HepG2 (cell line): ENCODE measurements around the gene DCAF6. TPM values are rescaled to one million over a fixed set of nuclear protein-coding genes. Genes with fewer than 3 reads are reported as not detected.

Experiments used
- BCL6 ChIP-seq: IDR thresholded peaks from 2 replicates; pipeline ENCODE4 v1.6.1; 2016; ENCODE audit warnings: missing genetic modification reagents, missing compliant biosample characterization
- GABPA ChIP-seq, 2 experiments: IDR thresholded peaks; 2 replicates each; pipeline ENCODE4 v1.6.1; 2011 to 2016; ENCODE audit warnings: low read depth in 2 of 2, low read length in 1 of 2, missing biosample characterization in 1 of 2, missing genetic modification characterization in 1 of 2
- KAT2B ChIP-seq: fragments of 150-350 bp; IDR thresholded peaks from 2 replicates; pipeline ENCODE4 v1.6.1; 2014; ENCODE audit warnings: low read depth, low read length, borderline replicate concordance
- KDM5B ChIP-seq: sonication (generic); formaldehyde crosslinking; IDR thresholded peaks from 2 replicates; pipeline ENCODE4 v1.4.0; 2020; ENCODE audit warnings: missing genetic modification reagents, mild to moderate bottlenecking, borderline replicate concordance
- PHF21A ChIP-seq: sonication (generic); formaldehyde crosslinking; IDR thresholded peaks from 2 replicates; pipeline ENCODE4 v1.5.0; 2020; ENCODE audit warnings: mild to moderate bottlenecking, missing genetic modification reagents
- TP53 ChIP-seq: sonication (generic); formaldehyde crosslinking; conservative IDR thresholded peaks from 2 replicates; pipeline ENCODE4 v1.4.0; 2020; ENCODE audit warnings: missing genetic modification reagents
- ZNF292 ChIP-seq: sonication (generic); formaldehyde crosslinking; IDR thresholded peaks from 2 replicates; pipeline ENCODE4 v1.8.1; 2022; ENCODE audit warnings: mild to moderate bottlenecking, low read depth, missing genetic modification reagents, borderline replicate concordance
- ZNF619 ChIP-seq: sonication (generic); formaldehyde crosslinking; IDR thresholded peaks from 2 replicates; pipeline ENCODE4 v1.4.0; 2020; ENCODE audit warnings: mild to moderate bottlenecking, missing genetic modification reagents
- polyA plus RNA-seq, 8 experiments: library from polyadenylated mRNA; depleted of rRNA in 3 of 8; stranded (reverse) in 7 of 8; unstranded in 1 of 8; fragments of >200 nt; fragmentation: Illumina TruSeq in 4 of 8; extraction: Trizol in 4 of 8; gene quantifications; 2 replicates each; pipeline versions ENCODE4 v1.2.1 to v1.2.3, GENCODE V29; 2011 to 2016; ENCODE audit warnings: low read depth in 4 of 8, missing spikeins in 1 of 8, mixed read lengths in 1 of 8; ENCODE audit not compliant: insufficient read depth in 1 of 8
- total RNA-seq, 5 experiments: library from RNA; depleted of rRNA; stranded (reverse); fragments of >200 nt; fragmentation: Illumina TruSeq; extraction: Trizol; gene quantifications; 2 replicates each; pipeline ENCODE4 v1.2.3, GENCODE V29; 2016; ENCODE audit warnings: low read depth in 1 of 5
- TF ChIP-seq, protein P1 (sequence below): sonication (generic); formaldehyde crosslinking; IDR thresholded peaks from 2 replicates; pipeline ENCODE4 v1.8.0; 2022; ENCODE audit warnings: mild to moderate bottlenecking, missing genetic modification reagents
- TF ChIP-seq, protein P2 (sequence below): sonication (generic); formaldehyde crosslinking; IDR thresholded peaks from 2 replicates; pipeline ENCODE4 v1.4.0; 2020; ENCODE audit warnings: mild to moderate bottlenecking, missing genetic modification reagents
- TF ChIP-seq, protein P3 (sequence below): sonication (generic); formaldehyde crosslinking; IDR thresholded peaks from 2 replicates; pipeline ENCODE4 v1.5.0; 2020; ENCODE audit warnings: missing genetic modification reagents
- TF ChIP-seq, protein P4 (sequence below): IDR thresholded peaks from 2 replicates; pipeline ENCODE4 v1.6.1; 2012; ENCODE audit warnings: inconsistent platforms
- TF ChIP-seq, protein P5 (sequence below): sonication (generic); formaldehyde crosslinking; conservative IDR thresholded peaks from 2 replicates; pipeline ENCODE4 v1.4.0; 2020; ENCODE audit warnings: mild to moderate bottlenecking, missing genetic modification reagents, moderate library complexity
- TF ChIP-seq, protein P6 (sequence below): sonication (generic); formaldehyde crosslinking; IDR thresholded peaks from 2 replicates; pipeline ENCODE4 v1.4.0; 2020; ENCODE audit warnings: missing genetic modification reagents

The DCAF6 gene
- total and polyA plus RNA-seq, 2 of the 13 experiments (the other 11 are each of a cell fraction or from before 2014, with no cell fraction given) = 24.7 to 33.7 TPM

DNA sequence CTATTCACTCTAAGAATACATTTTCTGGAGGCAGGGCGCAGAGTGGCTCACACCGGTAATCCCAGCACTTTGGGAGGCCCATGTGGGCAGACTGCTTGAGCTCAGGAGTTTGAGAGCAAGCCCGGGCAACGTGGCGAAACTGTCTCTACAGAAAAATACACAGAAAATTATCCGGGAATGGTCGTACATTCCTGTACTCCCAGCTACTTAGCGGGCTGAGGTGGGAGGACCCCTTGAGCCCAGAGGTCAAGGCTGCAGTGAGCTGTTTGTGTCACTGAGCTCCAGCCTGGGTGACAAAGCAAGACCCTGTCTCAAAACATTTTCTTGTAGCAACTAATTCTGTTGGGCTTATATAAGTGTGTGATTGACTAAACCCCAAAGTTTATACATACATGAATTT lies 169.8 kb downstream of the DCAF6 start (continued):
- TF ChIP-seq, protein P1, sequence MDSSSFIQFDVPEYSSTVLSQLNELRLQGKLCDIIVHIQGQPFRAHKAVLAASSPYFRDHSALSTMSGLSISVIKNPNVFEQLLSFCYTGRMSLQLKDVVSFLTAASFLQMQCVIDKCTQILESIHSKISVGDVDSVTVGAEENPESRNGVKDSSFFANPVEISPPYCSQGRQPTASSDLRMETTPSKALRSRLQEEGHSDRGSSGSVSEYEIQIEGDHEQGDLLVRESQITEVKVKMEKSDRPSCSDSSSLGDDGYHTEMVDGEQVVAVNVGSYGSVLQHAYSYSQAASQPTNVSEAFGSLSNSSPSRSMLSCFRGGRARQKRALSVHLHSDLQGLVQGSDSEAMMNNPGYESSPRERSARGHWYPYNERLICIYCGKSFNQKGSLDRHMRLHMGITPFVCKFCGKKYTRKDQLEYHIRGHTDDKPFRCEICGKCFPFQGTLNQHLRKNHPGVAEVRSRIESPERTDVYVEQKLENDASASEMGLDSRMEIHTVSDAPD (CRISPR knock-in tag) = no peak
- TF ChIP-seq, protein P2, sequence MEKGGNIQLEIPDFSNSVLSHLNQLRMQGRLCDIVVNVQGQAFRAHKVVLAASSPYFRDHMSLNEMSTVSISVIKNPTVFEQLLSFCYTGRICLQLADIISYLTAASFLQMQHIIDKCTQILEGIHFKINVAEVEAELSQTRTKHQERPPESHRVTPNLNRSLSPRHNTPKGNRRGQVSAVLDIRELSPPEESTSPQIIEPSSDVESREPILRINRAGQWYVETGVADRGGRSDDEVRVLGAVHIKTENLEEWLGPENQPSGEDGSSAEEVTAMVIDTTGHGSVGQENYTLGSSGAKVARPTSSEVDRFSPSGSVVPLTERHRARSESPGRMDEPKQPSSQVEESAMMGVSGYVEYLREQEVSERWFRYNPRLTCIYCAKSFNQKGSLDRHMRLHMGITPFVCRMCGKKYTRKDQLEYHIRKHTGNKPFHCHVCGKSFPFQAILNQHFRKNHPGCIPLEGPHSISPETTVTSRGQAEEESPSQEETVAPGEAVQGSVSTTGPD = no peak
- TF ChIP-seq GABPA (IDR thresholded peaks at IDR 0.05; ENCODE audit: low read depth, low read length) (no peak), GABPA (CRISPR knock-in tag; IDR thresholded peaks at IDR 0.05; ENCODE audit: low read depth) (no peak), PHF21A (CRISPR knock-in tag) (peak; percentile 47; the same call in 1 of the 2 replicates), ZNF619 (CRISPR knock-in tag) (no peak), BCL6 (peak; percentile 23; the same call in 1 of the 2 replicates), KAT2B (no peak), KDM5B (CRISPR knock-in tag) (no peak), TP53 (CRISPR knock-in tag) (no peak), ZNF292 (CRISPR knock-in tag) (peak; percentile 55; the same call in 1 of the 2 replicates)
- TF ChIP-seq, protein P3, sequence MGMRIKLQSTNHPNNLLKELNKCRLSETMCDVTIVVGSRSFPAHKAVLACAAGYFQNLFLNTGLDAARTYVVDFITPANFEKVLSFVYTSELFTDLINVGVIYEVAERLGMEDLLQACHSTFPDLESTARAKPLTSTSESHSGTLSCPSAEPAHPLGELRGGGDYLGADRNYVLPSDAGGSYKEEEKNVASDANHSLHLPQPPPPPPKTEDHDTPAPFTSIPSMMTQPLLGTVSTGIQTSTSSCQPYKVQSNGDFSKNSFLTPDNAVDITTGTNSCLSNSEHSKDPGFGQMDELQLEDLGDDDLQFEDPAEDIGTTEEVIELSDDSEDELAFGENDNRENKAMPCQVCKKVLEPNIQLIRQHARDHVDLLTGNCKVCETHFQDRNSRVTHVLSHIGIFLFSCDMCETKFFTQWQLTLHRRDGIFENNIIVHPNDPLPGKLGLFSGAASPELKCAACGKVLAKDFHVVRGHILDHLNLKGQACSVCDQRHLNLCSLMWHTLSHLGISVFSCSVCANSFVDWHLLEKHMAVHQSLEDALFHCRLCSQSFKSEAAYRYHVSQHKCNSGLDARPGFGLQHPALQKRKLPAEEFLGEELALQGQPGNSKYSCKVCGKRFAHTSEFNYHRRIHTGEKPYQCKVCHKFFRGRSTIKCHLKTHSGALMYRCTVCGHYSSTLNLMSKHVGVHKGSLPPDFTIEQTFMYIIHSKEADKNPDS (CRISPR knock-in tag) = no peak
- TF ChIP-seq, protein P4, sequence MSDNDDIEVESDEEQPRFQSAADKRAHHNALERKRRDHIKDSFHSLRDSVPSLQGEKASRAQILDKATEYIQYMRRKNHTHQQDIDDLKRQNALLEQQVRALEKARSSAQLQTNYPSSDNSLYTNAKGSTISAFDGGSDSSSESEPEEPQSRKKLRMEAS = peak; percentile 44; the same call in 1 of the 2 replicates
- TF ChIP-seq, protein P5, sequence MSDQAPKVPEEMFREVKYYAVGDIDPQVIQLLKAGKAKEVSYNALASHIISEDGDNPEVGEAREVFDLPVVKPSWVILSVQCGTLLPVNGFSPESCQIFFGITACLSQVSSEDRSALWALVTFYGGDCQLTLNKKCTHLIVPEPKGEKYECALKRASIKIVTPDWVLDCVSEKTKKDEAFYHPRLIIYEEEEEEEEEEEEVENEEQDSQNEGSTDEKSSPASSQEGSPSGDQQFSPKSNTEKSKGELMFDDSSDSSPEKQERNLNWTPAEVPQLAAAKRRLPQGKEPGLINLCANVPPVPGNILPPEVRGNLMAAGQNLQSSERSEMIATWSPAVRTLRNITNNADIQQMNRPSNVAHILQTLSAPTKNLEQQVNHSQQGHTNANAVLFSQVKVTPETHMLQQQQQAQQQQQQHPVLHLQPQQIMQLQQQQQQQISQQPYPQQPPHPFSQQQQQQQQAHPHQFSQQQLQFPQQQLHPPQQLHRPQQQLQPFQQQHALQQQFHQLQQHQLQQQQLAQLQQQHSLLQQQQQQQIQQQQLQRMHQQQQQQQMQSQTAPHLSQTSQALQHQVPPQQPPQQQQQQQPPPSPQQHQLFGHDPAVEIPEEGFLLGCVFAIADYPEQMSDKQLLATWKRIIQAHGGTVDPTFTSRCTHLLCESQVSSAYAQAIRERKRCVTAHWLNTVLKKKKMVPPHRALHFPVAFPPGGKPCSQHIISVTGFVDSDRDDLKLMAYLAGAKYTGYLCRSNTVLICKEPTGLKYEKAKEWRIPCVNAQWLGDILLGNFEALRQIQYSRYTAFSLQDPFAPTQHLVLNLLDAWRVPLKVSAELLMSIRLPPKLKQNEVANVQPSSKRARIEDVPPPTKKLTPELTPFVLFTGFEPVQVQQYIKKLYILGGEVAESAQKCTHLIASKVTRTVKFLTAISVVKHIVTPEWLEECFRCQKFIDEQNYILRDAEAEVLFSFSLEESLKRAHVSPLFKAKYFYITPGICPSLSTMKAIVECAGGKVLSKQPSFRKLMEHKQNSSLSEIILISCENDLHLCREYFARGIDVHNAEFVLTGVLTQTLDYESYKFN (CRISPR knock-in tag) = peak; percentile 66
- TF ChIP-seq, protein P6, sequence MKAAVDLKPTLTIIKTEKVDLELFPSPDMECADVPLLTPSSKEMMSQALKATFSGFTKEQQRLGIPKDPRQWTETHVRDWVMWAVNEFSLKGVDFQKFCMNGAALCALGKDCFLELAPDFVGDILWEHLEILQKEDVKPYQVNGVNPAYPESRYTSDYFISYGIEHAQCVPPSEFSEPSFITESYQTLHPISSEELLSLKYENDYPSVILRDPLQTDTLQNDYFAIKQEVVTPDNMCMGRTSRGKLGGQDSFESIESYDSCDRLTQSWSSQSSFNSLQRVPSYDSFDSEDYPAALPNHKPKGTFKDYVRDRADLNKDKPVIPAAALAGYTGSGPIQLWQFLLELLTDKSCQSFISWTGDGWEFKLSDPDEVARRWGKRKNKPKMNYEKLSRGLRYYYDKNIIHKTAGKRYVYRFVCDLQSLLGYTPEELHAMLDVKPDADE (CRISPR knock-in tag) = no peak
